Stimulated activated naive CD8-positive, alpha-beta T cell treated with anti-CD3 and anti-CD28 coated beads, Interleukin-15, amount 100 ng/mL, for 72 hours (primary cell): ENCODE results near the gene ADPGK.
"Not testable (repeated sequence)": the region's sequence is repeated elsewhere in the genome, so short reads cannot be mapped to it uniquely, and the experiment has no call there.

Experiments
- ATAC-seq: fragments of 150-1000 bp; cut with Tn5 transposase; 2 replicates; pipeline ENCODE4 v1.10.0; 2021; ENCODE audit warnings: mild to moderate bottlenecking, moderate library complexity
- DNase-seq, 2 donors: peaks; one replicate each; pipeline ENCODE4 v3.0.0; 2021 to 2022
- H3K27ac Mint-ChIP-seq, 2 donors: one replicate each; pipeline ENCODE4 v1.8.0; 2022; ENCODE audit warnings: mild to moderate bottlenecking in 2 of 2, mixed read lengths in 2 of 2, moderate library complexity in 2 of 2
- H3K27me3 Mint-ChIP-seq: one replicate; pipeline ENCODE4 v1.8.0; 2022; ENCODE audit warnings: mixed read lengths
- H3K4me1 Mint-ChIP-seq: one replicate; pipeline ENCODE4 v1.8.0; 2022; ENCODE audit warnings: mild to moderate bottlenecking, mixed read lengths
- H3K4me3 Mint-ChIP-seq, 2 donors: one replicate each; pipeline ENCODE4 v1.8.0; 2022; ENCODE audit warnings: mild to moderate bottlenecking in 2 of 2, mixed read lengths in 2 of 2, moderate library complexity in 1 of 2
- H3K9me3 Mint-ChIP-seq, 2 donors: one replicate each; pipeline ENCODE4 v1.8.0; 2022; ENCODE audit warnings: mixed read lengths in 2 of 2

The ADPGK gene

GRCh38 chr15:72737061-72737460, 46.5 kb downstream of the ADPGK start:
- Mint-ChIP-seq H3K9me3 (peaks cover 7 to 10% of the 10 kb centered on the region in 2 donors), H3K4me3 (no peak overlapping the region), H3K4me1 (peaks cover 36% of the 10 kb centered on the region), H3K27ac (no peak overlapping the region), H3K27me3 (no peaks in the 10 kb centered on the region)
- DNase-seq, result no peak
- no peak for ATAC-seq

GRCh38 chr15:72735111-72735510, 48.4 kb downstream of the ADPGK start:
- no peak overlapping the region for H3K27ac Mint-ChIP-seq
- peaks cover 17% of the 10 kb centered on the region for H3K4me1 Mint-ChIP-seq
- no peak overlapping the region for H3K4me3 Mint-ChIP-seq
- DNase-seq (no peak), ATAC-seq (no peak)
- no peaks in the 10 kb centered on the region for H3K27me3 Mint-ChIP-seq
- peaks cover 5 to 7% of the 10 kb centered on the region in 2 donors for H3K9me3 Mint-ChIP-seq

GRCh38 chr15:72733941-72734738, 49.4 kb downstream of the ADPGK start:
- H3K27ac Mint-ChIP-seq, result no peak overlapping the region
- H3K27me3 Mint-ChIP-seq, result no peaks in the 10 kb centered on the region
- peaks cover 7% of the 10 kb centered on the region for H3K4me1 Mint-ChIP-seq
- H3K4me3 Mint-ChIP-seq, result no peak overlapping the region
- DNase-seq (no peak), ATAC-seq (no peak)
- peaks cover 0 to 7% of the 10 kb centered on the region in 2 donors for H3K9me3 Mint-ChIP-seq

- Mint-ChIP-seq H3K4me3 (no peak overlapping the region), H3K27ac (no peak overlapping the region)
- ATAC-seq, result no peak
Measured at GRCh38 chr15:72732516-72732915, 51.0 kb downstream of the ADPGK start.

GRCh38 chr15:72732086-72732485, 51.5 kb downstream of the ADPGK start:
- ATAC-seq, result no peak
- Mint-ChIP-seq H3K4me1 (no peaks in the 10 kb centered on the region), H3K27me3 (no peaks in the 10 kb centered on the region), H3K27ac (no peak overlapping the region), H3K4me3 (no peak overlapping the region), H3K9me3 (no peaks in the 10 kb centered on the region)
- DNase-seq, result no peak

More at GRCh38 chr15:72732516-72732915, 51.0 kb downstream of the ADPGK start:
- Mint-ChIP-seq H3K27me3 (no peaks in the 10 kb centered on the region), H3K9me3 (no peaks in the 10 kb centered on the region), H3K4me1 (no peaks in the 10 kb centered on the region)
- no peak for DNase-seq

GRCh38 chr15:72728821-72729220, 54.7 kb downstream of the ADPGK start:
- DNase-seq (no peak), ATAC-seq (no peak)
- no peaks in the 10 kb centered on the region for H3K27me3 Mint-ChIP-seq
- H3K4me1 Mint-ChIP-seq, result no peaks in the 10 kb centered on the region
- no peak overlapping the region for H3K27ac Mint-ChIP-seq
- no peaks in the 10 kb centered on the region for H3K9me3 Mint-ChIP-seq
- no peak overlapping the region for H3K4me3 Mint-ChIP-seq

GRCh38 chr15:72728249-72728648, 55.3 kb downstream of the ADPGK start:
- not testable (repeated sequence) for DNase-seq

GRCh38 chr15:72727154-72727553, 56.4 kb downstream of the ADPGK start:
- ATAC-seq (no peak), DNase-seq (no peak)
- H3K27ac Mint-ChIP-seq, result peak overlapping the region in 1 of 2 donors; percentile 7
- H3K4me1 Mint-ChIP-seq, result no peaks in the 10 kb centered on the region
- no peaks in the 10 kb centered on the region for H3K27me3 Mint-ChIP-seq
- H3K9me3 Mint-ChIP-seq, result no peaks in the 10 kb centered on the region
- no peak overlapping the region for H3K4me3 Mint-ChIP-seq

More at GRCh38 chr15:72728249-72728648, 55.3 kb downstream of the ADPGK start:
- not testable (repeated sequence) for H3K4me3 Mint-ChIP-seq, H3K27ac Mint-ChIP-seq, H3K9me3 Mint-ChIP-seq, H3K4me1 Mint-ChIP-seq, ATAC-seq, H3K27me3 Mint-ChIP-seq

GRCh38 chr15:72725851-72726250, 57.7 kb downstream of the ADPGK start:
- not testable (repeated sequence) for H3K27me3 Mint-ChIP-seq, H3K27ac Mint-ChIP-seq, ATAC-seq, DNase-seq, H3K9me3 Mint-ChIP-seq, H3K4me1 Mint-ChIP-seq, H3K4me3 Mint-ChIP-seq

- H3K27ac Mint-ChIP-seq, result no peak overlapping the region
- no peak overlapping the region for H3K4me3 Mint-ChIP-seq
- DNase-seq (no peak), ATAC-seq (no peak)
- no peaks in the 10 kb centered on the region for H3K9me3 Mint-ChIP-seq
- H3K27me3 Mint-ChIP-seq, result no peaks in the 10 kb centered on the region
- no peaks in the 10 kb centered on the region for H3K4me1 Mint-ChIP-seq
Measured at GRCh38 chr15:72725446-72725845, 58.1 kb downstream of the ADPGK start.

GRCh38 chr15:72724028-72724427, 59.5 kb downstream of the ADPGK start:
- DNase-seq (no peak), ATAC-seq (no peak)
- Mint-ChIP-seq H3K27me3 (no peaks in the 10 kb centered on the region), H3K4me3 (no peak overlapping the region), H3K4me1 (no peaks in the 10 kb centered on the region), H3K27ac (no peak overlapping the region), H3K9me3 (no peaks in the 10 kb centered on the region)

GRCh38 chr15:72722071-72722696, 61.4 kb downstream of the ADPGK start:
- H3K27ac Mint-ChIP-seq, result no peak overlapping the region
- DNase-seq (peak; percentile 47 to 53), ATAC-seq (no peak)
- no peaks in the 10 kb centered on the region for H3K9me3 Mint-ChIP-seq
- no peaks in the 10 kb centered on the region for H3K27me3 Mint-ChIP-seq
- no peak overlapping the region for H3K4me3 Mint-ChIP-seq
- H3K4me1 Mint-ChIP-seq, result no peaks in the 10 kb centered on the region

- DNase-seq, H3K4me1 Mint-ChIP-seq, H3K27me3 Mint-ChIP-seq, H3K4me3 Mint-ChIP-seq, H3K27ac Mint-ChIP-seq, H3K9me3 Mint-ChIP-seq, ATAC-seq: not testable (repeated sequence)
Measured at GRCh38 chr15:72708551-72709303, 74.8 kb downstream of the ADPGK start.

- ATAC-seq, result no peak
- Mint-ChIP-seq H3K4me1 (peaks cover 11% of the 10 kb centered on the region), H3K27me3 (no peaks in the 10 kb centered on the region), H3K27ac (no peak overlapping the region), H3K9me3 (no peaks in the 10 kb centered on the region), H3K4me3 (no peak overlapping the region)
- DNase-seq, result no peak
Measured at GRCh38 chr15:72706266-72706665, 77.3 kb downstream of the ADPGK start.
